GM12801 (cell line): ENCODE data around the gene PLEKHA7.

Experiments
- TF ChIP-seq, protein P1 (sequence below): IDR thresholded peaks from one replicate; pipeline ENCODE4 v1.5.1; 2011; ENCODE audit warnings: control low read depth; ENCODE audit not compliant: insufficient read length; ENCODE audit errors: extremely low read depth

The PLEKHA7 gene

DNA sequence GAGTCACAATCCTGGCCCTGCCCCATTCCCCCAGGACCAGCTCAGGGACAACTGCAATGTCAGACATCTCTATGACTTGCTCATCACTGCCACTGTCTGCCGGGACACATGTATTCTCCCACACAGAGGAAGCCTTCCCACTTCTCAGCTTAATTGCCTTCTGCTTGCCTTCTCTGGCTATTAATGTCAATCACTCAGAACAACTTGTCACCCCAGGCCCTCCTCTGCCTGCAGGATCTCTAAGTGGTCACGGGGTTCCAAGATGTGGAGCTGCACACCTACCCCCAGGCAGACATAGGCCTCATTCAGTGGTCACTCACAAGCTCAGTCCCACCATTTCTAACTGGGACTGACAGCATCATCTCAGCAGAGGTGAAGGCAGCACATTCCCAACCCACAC, 15.1 kb downstream of the PLEKHA7 start:
- TF ChIP-seq, protein P1, sequence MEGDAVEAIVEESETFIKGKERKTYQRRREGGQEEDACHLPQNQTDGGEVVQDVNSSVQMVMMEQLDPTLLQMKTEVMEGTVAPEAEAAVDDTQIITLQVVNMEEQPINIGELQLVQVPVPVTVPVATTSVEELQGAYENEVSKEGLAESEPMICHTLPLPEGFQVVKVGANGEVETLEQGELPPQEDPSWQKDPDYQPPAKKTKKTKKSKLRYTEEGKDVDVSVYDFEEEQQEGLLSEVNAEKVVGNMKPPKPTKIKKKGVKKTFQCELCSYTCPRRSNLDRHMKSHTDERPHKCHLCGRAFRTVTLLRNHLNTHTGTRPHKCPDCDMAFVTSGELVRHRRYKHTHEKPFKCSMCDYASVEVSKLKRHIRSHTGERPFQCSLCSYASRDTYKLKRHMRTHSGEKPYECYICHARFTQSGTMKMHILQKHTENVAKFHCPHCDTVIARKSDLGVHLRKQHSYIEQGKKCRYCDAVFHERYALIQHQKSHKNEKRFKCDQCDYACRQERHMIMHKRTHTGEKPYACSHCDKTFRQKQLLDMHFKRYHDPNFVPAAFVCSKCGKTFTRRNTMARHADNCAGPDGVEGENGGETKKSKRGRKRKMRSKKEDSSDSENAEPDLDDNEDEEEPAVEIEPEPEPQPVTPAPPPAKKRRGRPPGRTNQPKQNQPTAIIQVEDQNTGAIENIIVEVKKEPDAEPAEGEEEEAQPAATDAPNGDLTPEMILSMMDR = no peak

DNA sequence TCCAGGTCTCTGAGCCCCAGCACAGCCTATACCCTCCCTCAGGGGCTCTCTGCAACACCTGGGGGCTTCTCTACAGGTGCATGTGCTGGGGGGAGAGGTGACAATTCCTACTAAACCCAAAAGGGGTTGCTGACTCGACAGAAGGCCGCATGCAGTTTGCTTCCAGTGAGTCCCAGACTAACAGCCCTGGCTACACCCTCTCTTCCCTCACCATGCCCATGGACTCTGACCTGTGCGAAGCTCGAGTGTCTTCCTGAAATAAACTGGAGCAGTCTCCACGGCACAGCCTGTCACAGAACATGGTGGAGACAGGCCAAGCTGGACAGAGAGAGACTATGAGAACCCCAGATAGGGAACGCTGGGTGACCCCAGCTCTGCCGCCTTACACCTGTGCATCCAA, 16.6 kb downstream of the PLEKHA7 start:
- TF ChIP-seq, protein P1 = no peak

GRCh38 chr11:16993495-16993894, 20.7 kb downstream of the PLEKHA7 start:
- TF ChIP-seq, protein P1 = no peak

DNA sequence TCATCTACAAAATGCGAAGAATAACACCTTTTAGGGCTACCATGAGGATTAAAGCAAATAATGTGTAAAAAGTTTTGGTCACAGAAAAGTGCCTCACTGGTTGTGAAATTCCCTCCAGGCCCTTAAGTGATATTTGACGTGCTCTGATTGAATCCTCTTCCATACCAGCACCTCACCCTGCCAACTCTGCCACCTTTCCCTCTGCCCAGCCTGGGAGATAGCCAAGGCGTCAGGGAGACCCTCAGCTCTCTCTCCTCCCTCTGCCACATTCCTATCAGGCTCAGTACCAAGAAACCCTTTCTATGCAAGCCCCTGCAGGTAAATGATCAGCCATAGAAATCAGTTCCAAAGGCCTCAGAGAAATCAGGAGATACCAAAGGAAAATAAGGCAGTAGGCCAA, 21.4 kb downstream of the PLEKHA7 start:
- TF ChIP-seq, protein P1 = no peak

DNA sequence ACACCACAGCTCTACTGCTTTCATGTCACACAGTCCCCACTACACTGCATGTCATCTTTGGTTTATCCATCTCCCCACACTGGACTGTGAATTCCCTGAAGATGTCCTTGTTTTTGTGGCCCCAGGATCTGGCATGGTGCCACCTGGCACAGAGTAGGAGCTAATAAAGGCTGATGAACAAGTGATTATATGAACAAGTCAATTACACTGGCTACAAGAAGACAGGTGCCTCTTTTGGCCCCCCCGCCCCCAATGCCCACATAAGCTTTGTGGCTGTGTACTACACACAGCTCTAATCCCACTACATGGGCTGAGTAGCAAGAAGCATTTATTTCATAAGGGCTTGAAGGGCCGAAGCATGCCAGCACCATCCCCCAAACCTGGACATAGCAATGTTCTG, 24.7 kb downstream of the PLEKHA7 start:
- TF ChIP-seq, protein P1 = no peak

DNA sequence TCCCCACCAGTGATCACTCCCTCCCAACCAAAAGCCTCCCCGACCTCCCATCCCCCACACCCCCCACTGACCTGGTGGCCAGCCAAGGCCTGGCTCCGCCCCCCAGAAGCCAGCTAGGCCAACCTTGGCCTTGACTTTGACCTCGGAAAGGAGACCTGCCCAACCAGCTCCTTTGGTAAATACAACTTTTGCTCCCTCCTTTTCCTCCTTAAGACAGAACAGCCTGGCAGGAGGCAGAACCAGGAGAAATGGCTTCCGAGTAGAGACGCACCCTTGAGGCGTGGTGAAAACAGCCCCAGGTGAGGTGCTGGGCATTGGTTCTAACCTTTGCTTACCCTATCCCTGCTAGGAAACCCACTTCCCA, 27.0 kb downstream of the PLEKHA7 start:
- TF ChIP-seq, protein P1 = no peak

GRCh38 chr11:16986434-16987204, 27.6 kb downstream of the PLEKHA7 start:
- TF ChIP-seq, protein P1 = no peak
